A673 (cell line): ENCODE results near the gene EXOC3L4. TPM values are rescaled to one million over a fixed set of nuclear protein-coding genes. Genes with fewer than 3 reads are reported as not detected.
"Not testable (repeated sequence)": the region's sequence is repeated elsewhere in the genome, so short reads cannot be mapped to it uniquely, and the experiment has no call there.

Source experiments
- BruUV-seq: library from RNA; stranded (reverse); fragments of 400-500 nt; replicated peaks from 2 replicates; lab custom pipeline; 2021; lab: Mats Ljungman, UMichigan
- CTCF ChIA-PET: fragments of 300-600 bp; sonication (Branson Sonifier 250); formaldehyde crosslinking; loops from one replicate; lab custom pipeline; 2022; ENCODE audit warnings: antibody characterized with exemption; lab: Charles Lee
- POLR2A ChIA-PET: fragments of 300-600 bp; sonication (Branson Sonifier 250); formaldehyde crosslinking; loops from one replicate; lab custom pipeline; 2022; ENCODE audit warnings: antibody characterized with exemption; ENCODE audit not compliant: low non-redundant PET; lab: Charles Lee
- DNase-seq: peaks from one replicate; pipeline ENCODE4 v3.0.0-alpha.2; 2015; ENCODE audit warnings: low spot score
- H3K27ac ChIP-seq: fragments of 200-600 bp; sonication (generic); 2 replicates; pipeline ENCODE4 v1.5.1; 2016; ENCODE audit warnings: mixed run types, low read depth, mild to moderate bottlenecking, mixed read lengths, antibody characterized with exemption, low read length; ENCODE audit not compliant: poor library complexity, severe bottlenecking
- H3K27me3 ChIP-seq: fragments of 200-600 bp; sonication (generic); replicated peaks from 2 replicates; pipeline ENCODE4 v1.6.1; 2017; ENCODE audit warnings: mixed run types, low read depth, mild to moderate bottlenecking, mixed read lengths, antibody characterized with exemption, low read length; ENCODE audit not compliant: insufficient read depth, poor library complexity
- H3K36me3 ChIP-seq: fragments of 200-600 bp; sonication (generic); 2 replicates; pipeline ENCODE4 v1.6.1; 2016; ENCODE audit warnings: mixed run types, mild to moderate bottlenecking, mixed read lengths, antibody characterized with exemption, low read length; ENCODE audit not compliant: insufficient read depth, poor library complexity, severe bottlenecking
- H3K4me1 ChIP-seq: fragments of 200-600 bp; sonication (generic); 2 replicates; pipeline ENCODE4 v1.6.1; 2017; ENCODE audit warnings: mixed run types, mild to moderate bottlenecking, mixed read lengths, antibody characterized with exemption, low read length; ENCODE audit not compliant: insufficient read depth, poor library complexity, severe bottlenecking
- H3K4me3 ChIP-seq: fragments of 200-600 bp; sonication (generic); 2 replicates; pipeline ENCODE4 v1.5.1; 2016; ENCODE audit warnings: low read depth, mixed run types, mild to moderate bottlenecking, mixed read lengths, low read length; ENCODE audit not compliant: poor library complexity, severe bottlenecking
- H3K9me3 ChIP-seq: fragments of 200-600 bp; sonication (generic); 2 replicates; pipeline ENCODE4 v1.6.1; 2016; ENCODE audit warnings: mixed run types, low read depth, mild to moderate bottlenecking, mixed read lengths, antibody characterized with exemption, low read length; ENCODE audit not compliant: poor library complexity, severe bottlenecking
- CTCF ChIP-seq: fragments of 300-800, 200-600 bp; sonication (generic); conservative IDR thresholded peaks from 2 replicates; pipeline ENCODE4 v1.5.1; 2017; ENCODE audit warnings: low read depth, mild to moderate bottlenecking, antibody characterized with exemption, low read length, moderate library complexity, mixed read lengths
- EZH2 ChIP-seq: fragments of 200-600 bp; sonication (generic); IDR thresholded peaks from 2 replicates; pipeline ENCODE4 v1.6.1; 2017; ENCODE audit warnings: borderline replicate concordance, low read depth, mild to moderate bottlenecking, mixed read lengths, antibody characterized with exemption, low read length; ENCODE audit not compliant: poor library complexity, severe bottlenecking
- intact Hi-C: fragments of 100-400 bp; cut with micrococcal nuclease; formaldehyde crosslinking; loops from one replicate; pipeline ENCODE4 v1.10.0; 2022; ENCODE audit not compliant: unreplicated experiment
- total RNA-seq: library from RNA; stranded (reverse); gene quantifications from 2 replicates; pipeline ENCODE4 v1.2.3, GENCODE V29; 2021

Gene EXOC3L4
- total RNA-seq, 1 experiment from 2014 or later: not detected

DNA sequence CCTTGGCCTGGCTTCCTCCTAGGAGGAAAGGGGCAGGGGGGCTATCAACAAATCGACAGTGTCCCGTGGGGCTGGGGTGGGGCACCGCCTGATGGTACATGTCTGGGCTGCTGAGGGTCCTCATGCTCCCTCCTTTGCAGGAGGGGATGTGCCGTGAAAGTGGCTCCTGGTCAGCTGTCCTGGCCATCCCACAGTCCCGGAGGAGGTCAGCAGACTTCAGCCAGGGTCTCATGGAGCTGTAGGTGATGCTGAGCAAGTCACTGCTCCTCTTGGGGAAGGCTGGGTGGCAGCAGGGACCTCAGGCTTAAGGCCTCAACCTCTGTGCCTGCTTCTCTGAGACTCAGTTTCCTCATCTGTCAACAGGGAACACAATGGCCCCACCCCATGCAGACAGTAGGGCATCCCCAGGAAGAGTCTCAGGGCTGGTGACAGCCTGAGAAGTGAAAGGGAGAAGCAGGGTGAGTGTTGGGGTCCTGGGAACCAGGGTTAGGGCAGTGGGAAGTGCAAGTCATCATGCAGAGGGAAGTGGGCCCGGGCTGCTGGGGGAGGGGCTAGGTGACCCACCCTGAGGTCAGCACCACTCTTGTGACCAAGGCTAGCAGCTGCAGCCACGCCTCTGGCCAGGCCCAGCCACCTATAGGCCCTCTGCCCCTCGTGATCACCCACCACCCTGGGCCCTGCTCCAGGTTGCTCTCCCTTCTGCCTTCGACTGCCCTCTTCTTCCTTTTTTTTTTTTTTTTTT is 24.3 kb downstream of the EXOC3L4 start:
- intact Hi-C loops: no loop called here
- no peaks in the 10 kb centered on the region for H3K9me3 ChIP-seq
- no TSS peak for BruUV-seq
- TF ChIP-seq EZH2 (no peak), CTCF (no peak)
- ChIA-PET CTCF (interaction anchor here (1.6 kb wide), 1 partner anchor 14 kb away, joined by 5 read pairs; no protein-coding TSS in a partner anchor), POLR2A (no interaction called here)
- H3K27me3 ChIP-seq: no peaks in the 10 kb centered on the region
- no peak for DNase-seq
- peaks cover 24% of the 10 kb centered on the region for H3K4me1 ChIP-seq
- no peak overlapping the region for H3K4me3 ChIP-seq
- no peak overlapping the region for H3K27ac ChIP-seq
- H3K36me3 ChIP-seq: no peaks in the 10 kb centered on the region

DNA sequence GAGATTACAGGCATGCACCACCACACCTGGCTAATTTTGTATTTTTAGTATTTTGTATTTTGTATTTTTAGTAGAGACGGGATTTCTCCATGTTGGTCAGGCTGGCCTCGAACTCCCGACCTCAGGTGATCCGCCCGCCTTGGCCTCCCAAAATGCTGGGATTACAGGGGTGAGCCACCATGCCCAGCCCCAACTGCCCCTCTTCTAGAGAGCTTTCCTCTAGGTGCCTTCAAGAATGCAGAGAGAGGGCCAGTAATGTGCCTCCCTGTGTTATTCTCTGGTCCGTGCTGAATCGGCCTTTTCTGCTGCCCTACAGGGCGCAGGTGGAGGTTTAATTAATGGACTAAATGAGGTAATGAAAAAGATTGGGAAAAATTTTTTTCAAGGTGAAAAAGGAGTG is 25.0 kb downstream of the EXOC3L4 start:
- H3K4me3 ChIP-seq, H3K9me3 ChIP-seq, H3K27me3 ChIP-seq, POLR2A ChIA-PET, H3K27ac ChIP-seq, BruUV-seq, DNase-seq, intact Hi-C loops, H3K36me3 ChIP-seq: not testable (repeated sequence)
- CTCF ChIA-PET: interaction anchor here (1.6 kb wide), 1 partner anchor 14 kb away, joined by 5 read pairs; no protein-coding TSS in a partner anchor
- H3K4me1 ChIP-seq: peaks cover 24% of the 10 kb centered on the region

DNA sequence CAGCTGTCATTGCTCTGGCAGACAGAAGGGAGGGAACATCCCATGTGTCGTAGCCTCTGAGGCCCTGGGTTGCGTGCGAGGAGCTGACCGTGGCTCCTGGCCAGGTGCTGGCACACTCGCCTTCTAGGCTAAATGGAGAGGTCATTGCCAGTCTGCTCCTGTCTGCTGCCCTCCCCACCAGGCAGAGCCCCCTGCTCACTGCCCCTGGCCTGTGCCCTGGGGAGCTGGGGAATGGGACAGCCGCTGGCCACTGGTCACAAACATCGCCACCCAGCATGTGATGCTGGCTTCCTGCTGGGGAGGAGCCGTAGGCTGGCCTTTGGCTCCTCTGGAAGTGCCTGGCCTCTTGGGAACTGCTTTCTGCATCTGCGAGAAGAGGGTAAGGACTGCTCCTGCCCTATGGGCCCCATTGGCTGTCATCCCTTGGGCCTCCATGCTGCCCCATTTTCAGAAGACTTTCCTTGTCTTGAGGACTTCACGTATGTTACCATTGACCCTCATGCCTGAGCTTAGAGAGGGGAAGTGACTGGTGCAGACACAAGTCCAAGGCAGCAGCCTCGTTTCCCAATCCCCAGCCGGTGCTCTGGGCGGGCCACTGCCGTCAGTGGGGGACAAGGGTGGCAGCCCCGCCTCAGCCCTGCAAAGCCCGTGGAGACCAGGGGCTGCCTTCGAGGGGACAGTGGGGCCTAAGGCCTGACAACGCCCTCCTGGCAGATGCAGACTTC is 26.8 kb downstream of the EXOC3L4 start:
- ChIA-PET POLR2A (no interaction called here), CTCF (interaction anchor here (1.0 kb wide), 1 partner anchor 16 kb away, joined by 3 read pairs; no protein-coding TSS in a partner anchor)
- no peak for TF ChIP-seq CTCF
- TF ChIP-seq EZH2: no peak
- no peak overlapping the region for H3K4me3 ChIP-seq
- DNase-seq: no peak
- no peaks in the 10 kb centered on the region for H3K9me3 ChIP-seq
- intact Hi-C loops: no loop called here
- BruUV-seq: no TSS peak
- peaks cover 24% of the 10 kb centered on the region for H3K4me1 ChIP-seq
- H3K36me3 ChIP-seq: no peaks in the 10 kb centered on the region
- peak overlapping the region; percentile 20 for H3K27ac ChIP-seq
- H3K27me3 ChIP-seq: no peaks in the 10 kb centered on the region
